HG03045 (cell line): ENCODE data around the gene UCHL5.
"Not testable (repeated sequence)": the region's sequence is repeated elsewhere in the genome, so short reads cannot be mapped to it uniquely, and the experiment has no call there.

Experiments used
- ATAC-seq: cut with Tn5 transposase; IDR thresholded peaks from one replicate; pipeline ENCODE4 v1.9.1; 2021; ENCODE audit warnings: mild to moderate bottlenecking, moderate library complexity; ENCODE audit not compliant: unreplicated experiment

Gene UCHL5

GRCh38 chr1:193013707-193014106 is 45.5 kb downstream of the UCHL5 start:
- ATAC-seq: no peak

DNA sequence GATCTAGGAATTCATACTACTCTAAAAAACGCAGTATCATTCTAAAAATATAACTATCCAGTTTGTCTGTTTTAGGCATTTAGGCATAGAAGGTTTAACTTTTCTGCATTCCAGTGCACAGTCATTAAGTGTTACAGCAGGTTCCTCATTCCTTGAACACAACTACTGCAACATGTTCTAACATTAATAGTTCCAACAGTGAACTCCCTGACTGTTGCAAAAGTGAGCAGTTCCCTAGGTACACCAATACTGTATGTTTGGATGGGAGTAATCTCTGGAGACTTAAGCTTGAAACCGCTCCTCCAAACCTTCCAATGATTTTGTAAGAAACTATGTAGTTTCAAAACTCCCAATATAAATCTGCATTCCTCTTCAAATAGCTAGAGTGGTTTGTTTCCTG is 46.2 kb downstream of the UCHL5 start:
- no peak for ATAC-seq

- ATAC-seq: no peak
Observed at GRCh38 chr1:193011406-193011805, 47.8 kb downstream of the UCHL5 start.

GRCh38 chr1:193009501-193009900 is 49.7 kb downstream of the UCHL5 start:
- ATAC-seq: no peak

- ATAC-seq: no peak
Observed at GRCh38 chr1:193005785-193006184, 53.4 kb downstream of the UCHL5 start.

- no peak for ATAC-seq
Observed at GRCh38 chr1:192998536-192998935, 60.6 kb downstream of the UCHL5 start.

- ATAC-seq: no peak
Observed at GRCh38 chr1:192994141-192994540, 65.0 kb downstream of the UCHL5 start.

GRCh38 chr1:192993426-192994085 is 65.6 kb downstream of the UCHL5 start:
- no peak for ATAC-seq

- ATAC-seq: not testable (repeated sequence)
Observed at GRCh38 chr1:192986748-192987334, 72.3 kb downstream of the UCHL5 start.

DNA sequence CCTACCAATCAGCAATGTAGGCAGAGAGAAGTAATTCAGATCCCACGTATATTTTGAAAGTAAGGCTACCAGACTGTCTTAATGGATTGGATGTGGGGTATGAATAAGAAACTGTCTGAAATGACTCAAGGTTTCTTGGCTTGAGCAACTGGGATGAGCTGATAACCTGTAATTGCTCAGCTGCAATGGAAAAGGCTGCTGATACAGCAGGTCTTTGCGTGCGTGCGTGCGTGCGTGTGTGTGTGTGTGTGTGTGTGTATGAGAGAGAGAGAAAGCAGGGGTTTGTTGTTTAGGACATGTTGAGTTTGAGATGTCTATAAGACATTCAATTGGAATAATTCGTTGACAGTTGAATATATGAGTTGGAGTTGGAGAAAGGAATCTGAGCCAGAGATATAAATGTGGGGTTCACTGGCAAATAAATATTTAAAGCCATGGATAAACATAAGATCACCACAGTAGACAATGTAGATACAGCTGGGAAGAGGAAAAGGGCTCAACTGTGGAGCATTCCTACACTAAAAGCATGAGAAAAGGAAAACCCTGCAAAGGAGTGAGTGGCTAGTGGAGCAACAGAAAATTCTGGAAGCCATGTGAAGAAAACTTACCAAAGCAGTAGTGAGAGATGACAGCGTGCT is 72.9 kb downstream of the UCHL5 start:
- ATAC-seq: no peak

- peak; percentile 40 for ATAC-seq
Observed at GRCh38 chr1:192984080-192984479, 75.1 kb downstream of the UCHL5 start.

DNA sequence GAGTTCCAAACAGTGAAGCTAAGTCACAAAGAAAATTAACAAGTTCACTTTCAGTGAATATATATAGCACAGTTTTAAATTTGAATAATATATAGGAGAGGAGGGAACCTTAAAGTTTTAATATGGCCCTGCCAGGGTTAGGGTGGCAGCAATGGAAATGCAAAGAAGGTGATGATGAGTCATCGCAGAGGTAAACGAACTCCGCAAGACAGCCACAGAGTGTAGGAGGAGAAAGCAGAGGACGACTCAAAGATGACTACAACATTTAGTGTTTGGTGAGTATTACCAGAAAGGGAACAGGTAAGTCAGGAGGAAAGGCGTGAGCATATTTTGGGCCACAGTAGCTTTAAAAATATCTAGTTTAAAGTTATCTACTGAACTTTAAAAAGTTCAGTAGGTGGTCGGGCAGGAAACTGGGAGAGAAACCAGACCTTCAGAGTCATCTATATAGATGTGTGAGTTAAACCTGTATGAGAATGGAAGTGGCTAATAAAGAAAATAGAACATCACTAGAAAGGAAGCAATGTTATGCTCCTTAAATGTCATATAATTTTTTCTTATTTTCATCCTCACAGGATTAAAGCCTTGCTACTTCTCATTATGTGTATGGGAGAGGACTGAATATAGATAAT is 75.7 kb downstream of the UCHL5 start:
- ATAC-seq: peak; percentile 89

- no peak for ATAC-seq
Observed at GRCh38 chr1:192980856-192981255, 78.3 kb downstream of the UCHL5 start.

DNA sequence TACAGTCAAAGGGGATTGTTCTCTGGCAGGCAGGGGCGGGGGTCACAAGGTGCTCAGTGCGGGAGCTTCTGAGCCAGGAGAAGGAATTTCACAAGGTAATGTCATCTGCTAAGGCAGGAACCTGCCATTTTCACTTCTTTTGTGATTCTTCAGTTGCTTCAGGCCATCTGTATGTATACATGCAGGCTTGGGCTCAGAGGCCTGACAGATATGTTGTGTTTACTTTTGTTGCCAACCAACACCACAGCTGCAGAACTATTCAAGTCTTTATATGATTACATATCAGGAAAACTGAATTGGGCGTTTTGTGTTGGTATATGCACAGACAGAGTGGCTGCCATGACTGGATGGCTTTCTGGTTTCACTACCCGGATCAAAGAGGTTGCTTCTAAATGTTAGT is 78.8 kb downstream of the UCHL5 start:
- ATAC-seq: not testable (repeated sequence)

GRCh38 chr1:192979542-192979941 is 79.6 kb downstream of the UCHL5 start:
- ATAC-seq: no peak

DNA sequence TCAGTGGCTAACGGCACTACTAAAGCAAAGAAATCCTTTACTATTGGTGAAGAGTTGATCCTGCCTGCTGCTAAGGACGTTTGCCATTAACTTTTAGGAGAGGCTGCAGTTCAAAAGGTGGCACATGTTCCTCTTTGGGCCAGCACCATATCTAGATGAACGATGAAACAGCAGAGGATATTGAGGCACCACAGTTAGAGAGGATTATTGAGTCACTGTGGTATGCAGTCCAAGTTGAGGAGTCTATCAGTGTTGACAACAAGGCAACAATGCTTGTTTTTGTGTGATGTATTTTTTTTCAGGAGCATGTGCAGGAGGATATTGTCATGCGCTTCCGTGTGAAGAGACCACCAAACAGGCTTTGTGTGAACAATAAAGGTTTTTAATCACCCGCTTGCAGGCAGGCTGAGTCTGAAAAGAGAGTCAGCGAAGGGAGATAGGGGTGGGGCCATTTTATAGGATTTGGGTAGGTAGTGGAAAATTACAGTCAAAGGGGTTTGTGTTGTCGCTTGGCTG is 80.9 kb downstream of the UCHL5 start:
- ATAC-seq: no peak

DNA sequence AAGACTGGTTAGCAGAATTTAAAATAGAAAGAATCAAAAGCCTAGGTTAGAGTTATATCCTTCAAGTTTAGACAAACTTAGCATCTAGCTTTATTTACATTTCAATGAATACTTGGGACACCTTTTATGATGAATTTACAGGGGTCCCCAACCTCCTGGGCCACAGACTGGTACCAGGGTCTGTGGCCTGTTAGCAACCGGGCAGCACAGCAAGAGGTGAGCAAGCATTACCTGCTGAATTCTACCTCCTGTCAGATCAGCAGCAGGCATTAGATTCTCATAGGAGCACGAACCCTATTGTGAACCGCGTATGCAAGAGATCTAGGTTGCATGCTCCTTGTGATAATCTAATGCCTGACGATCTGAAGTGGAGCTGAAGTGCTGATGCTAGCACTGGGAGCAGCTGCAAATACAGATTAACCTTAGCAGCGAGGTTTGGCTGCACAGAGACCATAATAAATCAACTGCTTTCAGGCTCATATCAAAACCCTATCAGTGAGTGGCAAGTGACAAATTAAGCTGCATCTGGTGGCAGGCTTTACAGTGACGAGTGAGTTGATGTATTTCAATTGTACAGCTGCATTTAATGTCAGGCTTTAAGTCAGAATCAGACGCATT is 82.0 kb downstream of the UCHL5 start:
- ATAC-seq: no peak

DNA sequence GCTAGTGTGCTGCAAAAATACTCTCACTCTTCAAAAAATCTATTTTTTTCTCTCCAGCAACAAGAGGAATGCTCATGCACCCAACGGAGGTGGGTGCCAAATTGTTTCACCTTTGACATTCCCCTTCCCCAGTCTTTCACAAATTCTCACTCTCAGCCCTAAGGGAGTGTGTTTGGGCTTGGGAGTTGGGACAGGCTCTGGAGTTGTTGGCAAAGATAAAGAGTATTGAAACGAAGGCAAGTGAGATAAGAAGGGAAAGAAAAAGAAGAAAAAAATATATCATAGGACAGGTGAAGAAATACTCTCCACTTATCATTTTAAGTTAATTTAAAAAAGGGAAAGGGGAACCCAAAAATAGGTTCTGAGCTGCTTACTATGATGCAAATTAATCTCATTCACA is 82.6 kb downstream of the UCHL5 start:
- ATAC-seq: no peak

DNA sequence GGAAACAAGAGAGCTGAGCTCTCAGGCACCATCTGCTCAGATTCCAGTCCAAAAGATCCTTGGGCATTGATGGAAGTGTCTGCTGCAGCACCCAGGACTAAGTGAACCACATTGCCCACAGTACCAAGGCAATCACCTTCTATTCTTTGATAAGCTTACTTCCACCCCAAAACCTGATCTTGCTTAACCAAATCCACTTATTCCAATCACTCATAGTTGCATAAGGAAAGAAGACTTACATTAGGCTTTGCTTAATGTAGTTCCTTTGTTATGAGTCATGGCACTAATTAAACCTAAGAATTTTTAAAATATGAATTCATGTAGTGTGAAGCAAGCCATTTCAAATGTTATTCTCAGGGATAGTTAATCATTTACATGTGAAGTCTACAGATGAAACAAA is 84.5 kb downstream of the UCHL5 start:
- no peak for ATAC-seq

DNA sequence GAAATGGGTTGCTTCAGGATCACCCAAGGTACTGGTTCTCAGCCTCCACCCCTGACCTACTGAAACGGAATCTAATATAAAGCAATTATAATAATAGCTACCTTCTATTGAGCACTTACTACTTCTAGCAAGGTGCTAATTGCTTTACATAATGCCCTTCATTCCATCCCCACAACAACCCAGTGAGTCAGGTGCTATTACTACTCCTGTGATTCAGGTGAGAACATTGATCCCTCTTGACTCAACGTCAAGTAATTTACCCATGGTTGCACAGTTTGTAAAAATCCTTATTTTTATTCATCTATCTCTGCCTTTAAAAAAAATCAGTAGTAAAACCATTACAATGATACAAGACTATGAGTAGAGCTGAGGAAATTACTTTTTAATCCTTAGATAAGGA is 85.2 kb downstream of the UCHL5 start:
- no peak for ATAC-seq

DNA sequence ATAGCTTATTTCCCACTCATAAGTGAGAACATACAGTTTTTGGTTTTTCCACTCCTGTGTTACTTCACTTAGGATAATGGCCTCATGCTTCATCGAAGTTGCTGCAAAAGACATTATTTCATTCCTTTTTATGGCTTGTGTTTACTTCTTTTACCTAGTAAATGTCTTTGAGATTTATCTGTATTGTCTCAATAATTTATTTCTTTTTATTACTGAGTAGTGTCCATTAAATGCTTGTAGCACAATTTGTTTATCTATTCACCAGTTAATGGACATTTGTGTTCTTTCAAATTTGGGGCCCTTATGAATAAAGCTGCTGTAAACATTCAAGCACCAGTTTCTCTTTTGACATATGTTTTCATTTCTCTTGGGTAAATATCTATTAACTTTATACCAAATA is 86.0 kb downstream of the UCHL5 start:
- ATAC-seq: no peak
